Measurements from ENCODE around the gene SAG.
"Not testable (repeated sequence)": the region's sequence is repeated elsewhere in the genome, so short reads cannot be mapped to it uniquely, and the experiment has no call there.

SAG gene

GRCh38 chr2:233358335-233358734 is 50.7 kb downstream of the SAG start:
- no peak for DNase-seq

DNA sequence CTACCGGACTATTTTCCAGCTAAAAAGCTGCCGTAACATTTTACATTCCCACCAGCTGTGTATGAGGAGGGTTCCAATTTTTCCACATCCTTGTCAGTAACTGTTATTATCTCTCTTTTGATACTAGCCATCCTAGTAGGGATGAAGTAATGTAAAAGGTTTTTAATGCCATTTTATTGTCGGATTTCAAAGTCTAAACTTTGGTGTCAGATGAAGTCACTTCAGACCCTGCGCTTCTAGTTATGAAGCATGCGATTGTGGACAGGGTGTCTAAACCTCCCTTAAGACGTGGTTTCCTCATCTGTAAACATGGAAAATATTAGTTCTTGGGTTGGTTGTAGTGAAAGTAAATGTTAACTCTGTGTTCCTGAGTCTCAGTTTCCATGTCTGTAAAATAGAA is 51.3 kb downstream of the SAG start:
- DNase-seq, result no peak

DNA sequence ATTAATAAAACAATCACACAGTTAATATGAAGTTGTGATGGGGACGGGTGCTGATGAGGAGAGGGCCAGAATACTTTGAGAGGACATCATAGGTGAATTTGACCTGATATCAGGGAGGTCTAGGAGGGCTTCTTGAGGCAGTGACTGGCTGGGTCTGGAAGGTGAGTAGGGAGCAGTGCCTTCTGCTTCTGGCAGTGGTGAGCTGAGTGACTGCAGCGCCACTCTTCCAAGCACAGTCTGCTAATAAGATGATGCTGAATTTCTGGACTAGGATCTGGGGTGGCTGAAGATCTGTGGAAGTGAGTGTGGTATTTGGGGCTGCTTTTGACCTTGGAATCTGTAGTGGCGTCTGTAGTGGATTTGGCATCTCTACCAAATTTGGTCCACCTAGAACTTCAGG is 52.2 kb downstream of the SAG start:
- no peak for DNase-seq

GRCh38 chr2:233360771-233361176 is 53.2 kb downstream of the SAG start:
- DNase-seq, result no peak

GRCh38 chr2:233361297-233361696 is 53.7 kb downstream of the SAG start:
- DNase-seq, result no peak

DNA sequence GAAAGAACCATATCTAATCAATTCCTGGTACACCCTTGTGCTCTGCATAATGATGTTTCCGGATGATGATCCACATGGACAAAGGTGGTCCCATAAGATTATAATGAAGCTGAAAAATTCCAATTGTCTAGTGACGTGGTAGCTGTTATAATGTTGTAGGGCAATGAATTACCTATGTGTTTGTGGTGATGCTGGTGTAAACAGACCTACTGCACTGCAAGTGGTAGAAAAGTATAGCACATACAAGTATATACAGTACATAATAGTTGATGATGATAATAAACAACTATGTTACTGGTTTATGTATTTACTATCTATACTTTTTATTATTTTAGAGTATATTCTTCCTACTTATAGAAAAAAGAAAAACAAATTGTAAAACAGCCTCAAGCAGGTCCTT is 55.1 kb downstream of the SAG start:
- no peak for DNase-seq

DNA sequence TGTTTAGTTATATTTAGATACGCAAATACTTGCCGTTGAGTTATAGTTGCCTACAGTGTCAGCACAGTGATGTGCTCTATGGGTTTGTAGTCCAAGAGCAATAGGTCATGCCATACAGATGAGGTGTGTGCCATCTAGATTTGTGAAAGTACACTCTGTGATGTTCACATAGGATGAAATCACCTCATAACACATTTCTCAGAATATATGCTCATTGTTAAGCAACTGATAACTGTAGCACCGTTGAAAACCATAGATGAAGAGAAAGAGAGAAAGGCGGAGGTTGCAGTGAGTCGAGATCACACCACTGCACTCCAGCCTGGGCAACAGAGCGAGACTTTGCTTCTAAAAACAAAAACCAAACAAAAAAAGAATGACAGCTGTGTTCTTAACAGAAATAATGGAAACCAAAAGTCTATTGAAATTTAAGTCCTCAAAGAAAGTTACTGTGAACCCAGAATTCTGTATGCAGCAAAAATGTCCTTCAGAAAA is 56.2 kb downstream of the SAG start:
- no peak for DNase-seq

DNA sequence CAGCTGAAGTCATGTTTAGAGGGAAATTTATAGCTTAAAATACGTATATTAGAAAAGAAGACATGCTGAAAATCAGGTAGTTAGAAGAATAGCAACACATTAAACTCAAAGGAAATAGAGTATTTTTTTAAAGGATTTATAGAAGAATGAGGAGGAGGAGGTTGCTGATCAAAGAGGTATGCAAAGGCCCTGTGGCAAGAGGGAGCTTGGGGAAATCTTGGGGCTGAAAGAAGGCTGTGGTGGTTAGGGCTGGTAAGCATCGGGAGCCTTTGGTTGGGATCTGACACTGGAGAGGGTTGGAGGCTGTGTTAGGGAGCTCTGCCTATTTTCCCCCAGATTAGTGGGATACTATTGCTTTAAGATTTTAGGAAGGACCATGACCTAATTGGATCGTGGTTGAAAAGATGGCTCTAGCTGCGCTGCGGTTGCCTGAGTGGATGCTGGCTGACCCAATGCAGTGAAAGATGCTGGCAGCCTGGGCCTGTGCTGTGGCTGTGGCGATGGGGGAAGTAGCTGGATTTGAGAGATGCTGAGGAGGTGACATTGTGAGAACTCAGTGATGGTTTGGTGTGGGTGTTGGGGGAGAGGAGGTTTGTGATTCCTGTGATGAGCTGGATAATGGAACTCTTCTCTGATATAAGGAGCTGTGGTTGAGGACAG is 58.4 kb downstream of the SAG start:
- DNase-seq, result no peak

- no peak for DNase-seq
These were observed 60.0 kb downstream of the SAG start for GRCh38 chr2:233367586-233367985.

- DNase-seq, result no peak
These were observed 61.1 kb downstream of the SAG start for GRCh38 chr2:233368756-233369155.

DNA sequence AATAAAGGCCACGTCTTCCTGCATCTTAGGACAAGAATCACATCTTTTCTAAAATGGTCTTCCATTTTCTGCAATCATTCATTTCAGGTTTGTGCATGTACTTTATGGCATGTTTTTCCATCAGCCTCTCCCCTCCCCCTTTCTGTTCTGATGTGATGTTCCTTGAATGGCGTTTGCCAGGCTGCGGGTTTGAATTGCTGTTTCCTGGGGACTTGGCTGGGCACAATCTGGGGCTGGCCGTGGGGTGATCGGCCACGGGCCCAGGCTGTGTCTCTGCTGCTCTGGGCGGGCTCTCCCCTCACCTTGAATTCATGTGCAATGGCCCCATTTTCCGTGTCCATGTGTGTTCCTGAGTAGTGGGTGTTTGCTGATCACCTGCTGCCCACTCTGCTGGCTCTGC is 61.8 kb downstream of the SAG start:
- no peak for DNase-seq

- DNase-seq, result no peak
These were observed 62.5 kb downstream of the SAG start for GRCh38 chr2:233369897-233370685.

GRCh38 chr2:233371641-233372040 is 64.0 kb downstream of the SAG start:
- no peak for DNase-seq

GRCh38 chr2:233372855-233373254 is 65.2 kb downstream of the SAG start:
- DNase-seq, result no peak

DNA sequence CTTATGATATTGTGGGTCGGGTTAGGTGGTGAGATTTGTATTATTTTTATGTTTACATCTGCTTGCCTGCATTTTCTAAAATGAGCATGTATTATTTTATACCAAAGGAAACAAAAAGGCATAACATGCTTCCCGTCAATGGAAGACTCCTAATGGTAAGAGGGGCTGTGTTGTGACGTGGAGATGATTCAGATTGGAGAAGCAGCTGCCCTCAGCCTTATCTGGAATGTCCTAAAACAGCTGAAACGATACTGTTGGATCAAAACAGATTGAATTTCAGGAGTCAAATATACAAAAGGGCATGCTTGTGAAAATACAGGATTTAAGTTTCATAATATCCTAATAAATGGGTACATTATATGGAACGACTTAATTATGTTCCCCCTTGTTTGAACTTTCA is 65.7 kb downstream of the SAG start:
- no peak for DNase-seq

DNA sequence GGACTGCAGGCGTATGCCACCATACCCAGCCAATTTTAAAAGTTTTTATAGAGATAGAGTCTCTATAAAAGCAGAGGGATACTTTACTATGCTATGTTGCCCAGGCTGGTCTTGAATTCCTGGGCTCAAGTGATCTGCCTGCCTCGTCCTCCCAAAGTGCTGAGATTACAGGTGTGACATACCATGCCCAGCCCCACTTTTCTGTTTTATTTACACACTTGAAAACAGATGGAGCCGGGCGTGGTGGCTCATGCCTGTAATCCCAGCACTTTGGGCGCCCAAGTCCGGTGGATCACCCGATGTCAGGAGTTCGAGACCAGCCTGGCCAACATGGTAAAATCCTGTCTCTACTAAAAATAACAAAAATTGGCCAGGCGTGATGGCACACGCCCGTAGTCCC is 67.2 kb downstream of the SAG start:
- DNase-seq, result not testable (repeated sequence)

- no peak for DNase-seq
These were observed 68.1 kb downstream of the SAG start for GRCh38 chr2:233375490-233376314.

DNA sequence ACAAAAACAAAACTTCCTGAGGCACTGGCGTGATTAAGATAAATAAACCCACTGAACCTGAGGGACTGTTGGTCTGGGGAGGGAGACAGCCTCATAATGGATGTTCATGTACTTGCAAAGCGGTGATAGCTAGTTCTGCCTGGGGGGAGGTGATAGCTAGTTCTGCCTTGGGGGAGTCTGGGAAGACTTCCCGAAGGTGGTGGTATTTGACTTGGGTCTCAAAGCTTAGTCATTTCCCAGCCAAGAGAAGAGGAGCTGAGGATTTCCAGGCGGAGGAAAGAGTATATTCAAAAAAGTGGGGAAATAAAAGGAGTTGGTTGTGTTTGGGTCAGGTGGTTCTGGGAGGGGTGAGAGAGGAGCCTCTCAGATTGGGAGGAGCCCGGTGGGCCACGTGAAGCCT is 71.4 kb downstream of the SAG start:
- no peak for DNase-seq

GRCh38 chr2:233379441-233379840 is 71.8 kb downstream of the SAG start:
- no peak for DNase-seq

- no peak for DNase-seq
These were observed 72.7 kb downstream of the SAG start for GRCh38 chr2:233380132-233380895.

- DNase-seq, result no peak
These were observed 73.5 kb downstream of the SAG start for GRCh38 chr2:233380995-233381637.

- no peak for DNase-seq
These were observed 74.0 kb downstream of the SAG start for GRCh38 chr2:233381638-233381995.
